Measurements from ENCODE around the gene NFASC. TPM values are rescaled to one million over a fixed set of nuclear protein-coding genes. Genes with fewer than 3 reads are reported as not detected.
A peak's percentile ranks its signal among the peaks of the same experiment; 100 is the strongest.

NFASC gene
- total and polyA plus RNA-seq, 4 donors: 0.23 to 5.4 (median 1.9) TPM

DNA sequence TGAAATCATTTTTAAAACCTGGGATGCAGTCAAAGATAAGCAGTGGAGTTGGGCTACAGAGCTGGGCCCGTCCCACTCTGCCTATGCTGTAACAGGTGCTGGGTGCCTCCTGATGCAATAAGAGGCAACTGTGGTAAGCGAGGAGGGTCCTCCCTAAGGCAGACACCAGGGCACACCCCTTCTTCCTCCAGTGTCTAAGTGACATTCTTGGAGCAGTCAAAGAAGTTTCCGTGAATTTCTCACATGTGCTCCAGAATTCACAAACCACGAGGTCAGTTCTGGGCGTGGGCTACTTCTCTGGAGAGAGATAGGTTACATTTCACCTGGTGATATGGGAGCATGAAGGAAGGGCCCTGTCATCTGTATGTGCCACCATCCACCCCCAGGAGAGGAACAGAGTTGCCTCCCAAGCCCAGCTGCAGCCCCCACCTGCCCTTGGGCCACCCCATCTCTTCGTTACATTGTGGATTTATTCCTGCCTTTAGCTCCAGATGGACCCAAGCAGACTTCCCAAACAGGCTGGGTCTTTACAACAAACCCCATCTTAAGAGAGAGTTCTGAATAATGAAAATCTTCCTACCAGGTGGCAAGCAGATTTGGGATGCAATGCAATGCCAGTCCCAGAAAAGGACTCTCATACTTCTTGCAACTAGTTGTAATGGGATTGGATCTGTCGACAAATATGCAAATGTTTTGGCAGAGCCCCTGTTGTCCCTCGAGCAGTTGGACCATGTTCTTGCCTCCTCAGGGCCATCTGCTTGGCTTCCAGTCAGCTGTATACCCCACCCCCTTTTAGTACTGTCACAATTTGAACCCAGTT, 89.9 kb downstream of the NFASC start:
- Histone ChIP-seq H3K9ac (ENCODE audit: low read depth in 1 of 2, low read length in 2 of 2) (no peak overlapping the region), H3K9me3 (ENCODE audit: control insufficient read depth in 4 of 4, low read length in 3 of 4) (no peaks in the 10 kb centered on the region), H3K36me3 (ENCODE audit: control insufficient read depth in 4 of 4, insufficient read depth in 3 of 4, low read depth in 1 of 4, low read length in 3 of 4) (no peaks in the 10 kb centered on the region), H3K4me3 (ENCODE audit: low read depth in 1 of 3, low read length in 3 of 3) (no peak overlapping the region), H3K27me3 (ENCODE audit: control insufficient read depth in 4 of 4, insufficient read depth in 4 of 4, low read length in 3 of 4) (no peaks in the 10 kb centered on the region), H3K27ac (ENCODE audit: low read depth in 1 of 2, low read length in 2 of 2) (no peak overlapping the region), H3K4me1 (ENCODE audit: control insufficient read depth in 4 of 4, insufficient read depth in 4 of 4, low read length in 3 of 4) (no peaks in the 10 kb centered on the region)
- DNase-seq (ENCODE audit: low spot score): no peak
- 83% methylated on average over 8 of the region's 8 CpGs for WGBS
- TF ChIP-seq ZBTB33 (IDR thresholded peaks at IDR 0.05): no peak

DNA sequence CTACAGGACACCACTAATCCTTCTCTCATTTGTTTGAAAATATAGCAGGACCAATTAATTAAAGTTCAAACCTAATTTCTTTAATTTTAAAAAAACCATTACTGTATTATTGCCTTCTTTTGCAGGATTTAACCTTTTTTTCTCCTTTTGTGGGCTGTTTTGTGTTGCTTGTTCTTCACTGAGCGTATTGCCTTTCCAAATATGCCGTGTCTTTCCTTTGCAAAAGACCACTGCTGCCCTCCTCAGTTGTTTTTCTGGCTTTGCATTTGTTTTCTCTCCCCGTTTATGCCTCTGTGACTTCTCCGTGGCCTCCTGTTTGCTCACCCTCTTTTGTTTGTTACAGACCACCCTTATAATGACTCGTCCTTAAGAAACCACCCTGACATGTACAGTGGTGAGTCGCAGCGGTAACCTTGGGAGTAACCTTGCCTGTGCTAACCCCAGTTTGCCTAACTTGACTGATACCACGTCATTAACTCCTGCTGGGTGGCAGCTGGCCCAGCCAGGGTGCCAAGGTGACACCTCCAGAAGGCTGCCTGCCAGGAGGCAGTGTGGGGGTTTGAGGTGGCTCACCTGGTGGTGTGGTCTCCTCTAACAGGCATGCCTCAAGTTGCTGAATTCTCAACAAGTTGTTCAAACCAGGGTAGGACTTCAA, 91.2 kb downstream of the NFASC start:
- Histone ChIP-seq H3K9ac (ENCODE audit: low read depth in 1 of 2, low read length in 2 of 2) (no peak overlapping the region), H3K27ac (ENCODE audit: low read depth in 1 of 2, low read length in 2 of 2) (no peak overlapping the region), H3K27me3 (ENCODE audit: control insufficient read depth in 4 of 4, insufficient read depth in 4 of 4, low read length in 3 of 4) (no peaks in the 10 kb centered on the region), H3K36me3 (ENCODE audit: control insufficient read depth in 4 of 4, insufficient read depth in 3 of 4, low read depth in 1 of 4, low read length in 3 of 4) (no peaks in the 10 kb centered on the region), H3K4me1 (ENCODE audit: control insufficient read depth in 4 of 4, insufficient read depth in 4 of 4, low read length in 3 of 4) (no peaks in the 10 kb centered on the region), H3K4me3 (ENCODE audit: low read depth in 1 of 3, low read length in 3 of 3) (no peak overlapping the region), H3K9me3 (ENCODE audit: control insufficient read depth in 4 of 4, low read length in 3 of 4) (no peaks in the 10 kb centered on the region)
- TF ChIP-seq MAX (IDR thresholded peaks at IDR 0.05): no peak
- no peak for TF ChIP-seq HNF4G (IDR thresholded peaks at IDR 0.05)
- no peak for TF ChIP-seq REST (IDR thresholded peaks at IDR 0.05)
- TF ChIP-seq JUND (IDR thresholded peaks at IDR 0.05): no peak
- TF ChIP-seq YY1 (IDR thresholded peaks at IDR 0.05): no peak
- TF ChIP-seq TAF1 (conservative IDR thresholded peaks at IDR 0.05): no peak
- no peak for TF ChIP-seq SP1 (IDR thresholded peaks at IDR 0.05)
- TF ChIP-seq RAD21 (IDR thresholded peaks at IDR 0.05): peak in 1 of 2 donors; percentile 10
- WGBS: 59% methylated on average over 8 of the region's 8 CpGs
- no peak for DNase-seq (ENCODE audit: low spot score)
